ENCODE measurements around the gene TSPAN11.
"Not testable (repeated sequence)": the region's sequence is repeated elsewhere in the genome, so short reads cannot be mapped to it uniquely, and the experiment has no call there.

The TSPAN11 gene

GRCh38 chr12:30884799-30885198, 41.7 kb upstream of the TSPAN11 start:
- ChIA-PET CTCF (interaction anchor here (1.2 kb wide), 1 partner anchor 20 kb away, joined by 3 read pairs; no protein-coding TSS in a partner anchor), POLR2A (no interaction called here)
- WGBS (ENCODE audit: insufficient coverage): 57% methylated on average over 2 of the region's 2 CpGs
- H3K4me3 ChIP-seq (ENCODE audit: control insufficient read depth in 1 of 7, extremely low read depth in 1 of 7, insufficient read depth in 4 of 7, low read depth in 2 of 7, low read length in 6 of 7): no peak overlapping the region
- no peak overlapping the region for H3K27ac ChIP-seq (ENCODE audit: insufficient read depth in 1 of 2, low read depth in 1 of 2, low read length in 2 of 2, poor library complexity in 1 of 2, severe bottlenecking in 2 of 2)
- H3K4me1 ChIP-seq (ENCODE audit: control extremely low read depth in 1 of 4, control insufficient read depth in 4 of 4, insufficient read depth in 4 of 4, low read length in 3 of 4): peaks cover 0 to 9% (median 4%) of the 10 kb centered on the region in 4 experiments
- DNase-seq: no peak
- peaks cover 0 to 5% (median 0%) of the 10 kb centered on the region in 5 experiments for H3K27me3 ChIP-seq (replicated peaks in 2 of 5; ENCODE audit: control insufficient read depth in 4 of 5, insufficient read depth in 5 of 5, low read length in 4 of 5)
- peaks cover 0 to 19% (median 4%) of the 10 kb centered on the region in 5 experiments for H3K9me3 ChIP-seq (ENCODE audit: control extremely low read depth in 1 of 5, control insufficient read depth in 4 of 5, insufficient read depth in 2 of 5, low read depth in 1 of 5, low read length in 4 of 5)
- no peaks in the 10 kb centered on the region for H3K36me3 ChIP-seq (ENCODE audit: control insufficient read depth in 4 of 4, insufficient read depth in 4 of 4, low read length in 3 of 4)

DNA sequence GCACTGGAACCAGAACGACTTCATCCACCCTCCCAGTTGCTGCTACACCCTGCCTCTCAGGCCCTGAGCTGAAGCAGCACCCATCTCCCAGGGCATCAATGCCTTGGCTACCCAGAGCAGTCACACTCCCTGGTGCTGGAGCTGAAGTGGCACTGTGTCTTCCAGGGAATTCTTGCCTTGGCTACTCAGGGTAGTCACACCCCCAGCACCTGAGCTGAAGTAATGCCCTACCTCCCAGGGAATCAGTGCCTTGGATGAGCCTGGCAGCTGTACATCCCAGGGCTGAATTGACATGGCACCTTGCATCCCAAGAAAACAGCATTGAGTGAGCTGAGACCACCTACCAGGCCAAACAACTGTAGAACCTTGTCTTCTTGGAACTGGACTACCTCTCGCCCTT, 41.2 kb upstream of the TSPAN11 start:
- ChIA-PET CTCF (interaction anchor here (1.2 kb wide), 1 partner anchor 20 kb away, joined by 3 read pairs; no protein-coding TSS in a partner anchor), POLR2A (interaction anchor here (0.6 kb wide), 1 partner anchor 271 kb away, joined by 3 read pairs; no protein-coding TSS in a partner anchor)
- WGBS (ENCODE audit: insufficient coverage): 100% methylated on average over 2 of the region's 2 CpGs
- H3K36me3 ChIP-seq (ENCODE audit: control insufficient read depth in 4 of 4, insufficient read depth in 4 of 4, low read length in 3 of 4): no peaks in the 10 kb centered on the region
- no peak for DNase-seq
- no peaks in the 10 kb centered on the region for H3K27me3 ChIP-seq (replicated peaks in 2 of 5; ENCODE audit: control insufficient read depth in 4 of 5, insufficient read depth in 5 of 5, low read length in 4 of 5)
- H3K9me3 ChIP-seq (ENCODE audit: control extremely low read depth in 1 of 5, control insufficient read depth in 4 of 5, insufficient read depth in 2 of 5, low read depth in 1 of 5, low read length in 4 of 5): peaks cover 0 to 19% (median 4%) of the 10 kb centered on the region in 5 experiments
- peaks cover 0 to 9% (median 4%) of the 10 kb centered on the region in 4 experiments for H3K4me1 ChIP-seq (ENCODE audit: control extremely low read depth in 1 of 4, control insufficient read depth in 4 of 4, insufficient read depth in 4 of 4, low read length in 3 of 4)
- H3K4me3 ChIP-seq (ENCODE audit: control insufficient read depth in 1 of 7, extremely low read depth in 1 of 7, insufficient read depth in 4 of 7, low read depth in 2 of 7, low read length in 6 of 7): no peak overlapping the region
- no peak overlapping the region for H3K27ac ChIP-seq (ENCODE audit: insufficient read depth in 1 of 2, low read depth in 1 of 2, low read length in 2 of 2, poor library complexity in 1 of 2, severe bottlenecking in 2 of 2)

DNA sequence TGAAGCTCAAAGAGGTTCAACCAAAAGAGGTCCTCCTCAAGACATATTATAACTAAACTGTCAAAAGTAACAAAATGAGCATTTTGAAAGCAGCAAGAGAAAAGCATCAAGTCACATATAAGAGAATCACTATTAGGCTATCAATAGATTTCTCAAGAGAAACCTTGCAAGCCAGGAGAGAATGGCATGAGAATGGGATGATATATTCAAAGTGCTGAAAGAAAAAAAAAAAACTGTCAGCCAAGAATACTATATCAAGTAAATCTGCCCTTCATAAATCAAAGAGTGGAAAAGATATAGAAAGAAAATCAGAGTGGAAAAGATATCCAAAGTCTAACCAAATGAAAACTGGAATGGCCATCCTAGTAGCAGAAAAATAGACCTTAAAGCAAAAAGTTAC, 39.3 kb upstream of the TSPAN11 start:
- POLR2A ChIA-PET: interaction anchor here (0.7 kb wide), 1 partner anchor 15 kb away, joined by 3 read pairs; no protein-coding TSS in a partner anchor
- no peak overlapping the region for H3K27ac ChIP-seq (ENCODE audit: insufficient read depth in 1 of 2, low read depth in 1 of 2, low read length in 2 of 2, poor library complexity in 1 of 2, severe bottlenecking in 2 of 2)
- H3K36me3 ChIP-seq (ENCODE audit: control insufficient read depth in 4 of 4, insufficient read depth in 4 of 4, low read length in 3 of 4): no peaks in the 10 kb centered on the region
- peaks cover 0 to 9% (median 4%) of the 10 kb centered on the region in 4 experiments for H3K4me1 ChIP-seq (ENCODE audit: control extremely low read depth in 1 of 4, control insufficient read depth in 4 of 4, insufficient read depth in 4 of 4, low read length in 3 of 4)
- no peaks in the 10 kb centered on the region for H3K27me3 ChIP-seq (replicated peaks in 2 of 5; ENCODE audit: control insufficient read depth in 4 of 5, insufficient read depth in 5 of 5, low read length in 4 of 5)
- H3K4me3 ChIP-seq (ENCODE audit: control insufficient read depth in 1 of 7, extremely low read depth in 1 of 7, insufficient read depth in 4 of 7, low read depth in 2 of 7, low read length in 6 of 7): no peak overlapping the region
- CTCF ChIA-PET: no interaction called here
- H3K9me3 ChIP-seq (ENCODE audit: control extremely low read depth in 1 of 5, control insufficient read depth in 4 of 5, insufficient read depth in 2 of 5, low read depth in 1 of 5, low read length in 4 of 5): peaks cover 0 to 19% (median 4%) of the 10 kb centered on the region in 5 experiments
- no peak for DNase-seq

GRCh38 chr12:30888241-30888640, 38.3 kb upstream of the TSPAN11 start:
- H3K9me3 ChIP-seq (ENCODE audit: control extremely low read depth in 1 of 5, control insufficient read depth in 4 of 5, insufficient read depth in 2 of 5, low read depth in 1 of 5, low read length in 4 of 5): peaks cover 0 to 19% (median 4%) of the 10 kb centered on the region in 5 experiments
- H3K27me3 ChIP-seq (replicated peaks in 2 of 5; ENCODE audit: control insufficient read depth in 4 of 5, insufficient read depth in 5 of 5, low read length in 4 of 5): no peaks in the 10 kb centered on the region
- no peak overlapping the region for H3K4me3 ChIP-seq (ENCODE audit: control insufficient read depth in 1 of 7, extremely low read depth in 1 of 7, insufficient read depth in 4 of 7, low read depth in 2 of 7, low read length in 6 of 7)
- H3K36me3 ChIP-seq (ENCODE audit: control insufficient read depth in 4 of 4, insufficient read depth in 4 of 4, low read length in 3 of 4): no peaks in the 10 kb centered on the region
- ChIA-PET CTCF (no interaction called here), POLR2A (no interaction called here)
- no peak for DNase-seq
- H3K27ac ChIP-seq (ENCODE audit: insufficient read depth in 1 of 2, low read depth in 1 of 2, low read length in 2 of 2, poor library complexity in 1 of 2, severe bottlenecking in 2 of 2): no peak overlapping the region
- peaks cover 0 to 9% (median 4%) of the 10 kb centered on the region in 4 experiments for H3K4me1 ChIP-seq (ENCODE audit: control extremely low read depth in 1 of 4, control insufficient read depth in 4 of 4, insufficient read depth in 4 of 4, low read length in 3 of 4)

DNA sequence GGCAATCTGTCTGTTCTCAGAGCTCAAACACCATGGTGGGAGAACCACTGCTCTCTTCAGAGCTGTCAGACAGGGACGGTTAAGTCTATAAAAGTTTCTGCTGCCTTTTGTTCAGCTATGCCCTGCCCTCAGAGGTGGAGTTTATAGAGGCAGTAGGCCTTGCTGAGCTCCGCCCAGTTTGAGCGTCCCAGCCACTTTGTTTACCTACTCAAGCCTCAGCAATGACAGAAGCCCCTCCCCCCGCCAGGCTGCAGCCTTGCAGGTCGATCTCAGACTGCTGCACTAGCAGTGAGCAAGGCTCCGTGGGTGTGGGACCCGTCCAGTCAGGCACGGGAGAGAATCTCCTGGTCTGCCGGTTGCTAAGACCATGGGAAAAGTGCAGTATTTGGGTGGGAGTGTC, 32.0 kb upstream of the TSPAN11 start:
- H3K9me3 ChIP-seq (ENCODE audit: control extremely low read depth in 1 of 5, control insufficient read depth in 4 of 5, insufficient read depth in 2 of 5, low read depth in 1 of 5, low read length in 4 of 5); H3K27ac ChIP-seq (ENCODE audit: insufficient read depth in 1 of 2, low read depth in 1 of 2, low read length in 2 of 2, poor library complexity in 1 of 2, severe bottlenecking in 2 of 2); H3K4me1 ChIP-seq (ENCODE audit: control extremely low read depth in 1 of 4, control insufficient read depth in 4 of 4, insufficient read depth in 4 of 4, low read length in 3 of 4); H3K27me3 ChIP-seq (replicated peaks in 2 of 5; ENCODE audit: control insufficient read depth in 4 of 5, insufficient read depth in 5 of 5, low read length in 4 of 5); H3K4me3 ChIP-seq (ENCODE audit: control insufficient read depth in 1 of 7, extremely low read depth in 1 of 7, insufficient read depth in 4 of 7, low read depth in 2 of 7, low read length in 6 of 7); CTCF ChIA-PET; H3K36me3 ChIP-seq (ENCODE audit: control insufficient read depth in 4 of 4, insufficient read depth in 4 of 4, low read length in 3 of 4); DNase-seq; POLR2A ChIA-PET: not testable (repeated sequence)
- WGBS (ENCODE audit: insufficient coverage): 83% methylated on average over 8 of the region's 9 CpGs

DNA sequence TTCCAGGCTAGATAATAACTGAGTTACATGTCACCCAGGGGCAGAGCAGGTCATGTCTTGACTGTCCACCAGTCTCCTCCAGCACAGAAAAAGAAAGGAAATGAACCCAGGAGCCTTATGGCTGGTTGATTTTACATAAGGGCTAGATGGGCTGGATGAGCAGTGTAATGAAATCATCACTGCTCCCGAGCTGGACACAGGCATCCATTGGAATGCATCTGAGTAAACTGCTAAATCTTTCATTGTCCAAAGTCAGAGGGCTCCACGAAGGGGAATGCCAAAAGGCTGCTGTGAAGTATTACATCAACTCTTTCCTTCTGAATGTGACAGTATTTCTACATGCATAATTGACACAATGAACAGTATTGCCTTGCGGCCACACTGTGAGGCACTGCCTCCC, 30.1 kb upstream of the TSPAN11 start:
- Histone ChIP-seq H3K4me1 (ENCODE audit: control extremely low read depth in 1 of 4, control insufficient read depth in 4 of 4, insufficient read depth in 4 of 4, low read length in 3 of 4) (no peaks in the 10 kb centered on the region), H3K9me3 (ENCODE audit: control extremely low read depth in 1 of 5, control insufficient read depth in 4 of 5, insufficient read depth in 2 of 5, low read depth in 1 of 5, low read length in 4 of 5) (no peaks in the 10 kb centered on the region), H3K36me3 (ENCODE audit: control insufficient read depth in 4 of 4, insufficient read depth in 4 of 4, low read length in 3 of 4) (no peaks in the 10 kb centered on the region), H3K27me3 (replicated peaks in 2 of 5; ENCODE audit: control insufficient read depth in 4 of 5, insufficient read depth in 5 of 5, low read length in 4 of 5) (no peaks in the 10 kb centered on the region), H3K27ac (ENCODE audit: insufficient read depth in 1 of 2, low read depth in 1 of 2, low read length in 2 of 2, poor library complexity in 1 of 2, severe bottlenecking in 2 of 2) (no peak overlapping the region), H3K4me3 (ENCODE audit: control insufficient read depth in 1 of 7, extremely low read depth in 1 of 7, insufficient read depth in 4 of 7, low read depth in 2 of 7, low read length in 6 of 7) (no peak overlapping the region)
- 92% methylated on average over 3 of the region's 3 CpGs for WGBS (ENCODE audit: insufficient coverage)
- POLR2A ChIA-PET: no interaction called here
- no peak for DNase-seq
- CTCF ChIA-PET: no interaction called here

DNA sequence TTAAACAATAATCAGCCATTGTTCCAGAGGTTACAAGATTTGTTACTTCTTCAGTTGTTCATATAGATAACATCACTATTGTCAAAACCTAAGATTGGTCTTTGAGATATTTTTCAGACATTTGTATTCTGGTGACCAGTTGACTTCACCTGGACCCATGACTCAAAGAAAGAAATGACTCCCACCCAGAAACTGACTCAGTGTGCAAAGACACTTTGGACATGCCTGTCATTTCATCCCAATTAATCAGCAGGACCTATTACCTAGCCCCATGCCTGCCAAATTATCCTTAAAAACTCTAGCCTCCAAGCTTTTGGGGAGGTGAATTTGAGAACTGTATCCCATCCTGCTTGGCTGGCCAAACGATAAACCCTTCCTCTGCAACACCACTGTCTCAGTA, 27.7 kb upstream of the TSPAN11 start:
- DNase-seq: no peak
- no peak overlapping the region for H3K27ac ChIP-seq (ENCODE audit: insufficient read depth in 1 of 2, low read depth in 1 of 2, low read length in 2 of 2, poor library complexity in 1 of 2, severe bottlenecking in 2 of 2)
- H3K27me3 ChIP-seq (replicated peaks in 2 of 5; ENCODE audit: control insufficient read depth in 4 of 5, insufficient read depth in 5 of 5, low read length in 4 of 5): no peaks in the 10 kb centered on the region
- ChIA-PET CTCF (no interaction called here), POLR2A (no interaction called here)
- H3K4me3 ChIP-seq (ENCODE audit: control insufficient read depth in 1 of 7, extremely low read depth in 1 of 7, insufficient read depth in 4 of 7, low read depth in 2 of 7, low read length in 6 of 7): no peak overlapping the region
- no peaks in the 10 kb centered on the region for H3K4me1 ChIP-seq (ENCODE audit: control extremely low read depth in 1 of 4, control insufficient read depth in 4 of 4, insufficient read depth in 4 of 4, low read length in 3 of 4)
- 100% methylated on average over 1 of the region's 1 CpG for WGBS (ENCODE audit: insufficient coverage)
- no peaks in the 10 kb centered on the region for H3K9me3 ChIP-seq (ENCODE audit: control extremely low read depth in 1 of 5, control insufficient read depth in 4 of 5, insufficient read depth in 2 of 5, low read depth in 1 of 5, low read length in 4 of 5)
- H3K36me3 ChIP-seq (ENCODE audit: control insufficient read depth in 4 of 4, insufficient read depth in 4 of 4, low read length in 3 of 4): no peaks in the 10 kb centered on the region
